Testis (tissue), 2 donors: Measurements from ENCODE around the gene PLBD2.

Source experiments
- POLR2A ChIP-seq: fragments of 450-650 bp; IDR thresholded peaks from one replicate; pipeline ENCODE4 v1.6.1; 2017; ENCODE audit warnings: antibody characterized with exemption, mild to moderate bottlenecking, moderate library complexity
- TF ChIP-seq, protein P1 (sequence below), 3 experiments: fragments of 450-650 bp in 2 of 3; fragments of 200-600 bp in 1 of 3; sonication (generic) in 1 of 3; IDR thresholded peaks; one replicate each; pipeline ENCODE4 v1.5.1; 2016 to 2019; ENCODE audit warnings: antibody characterized with exemption in 3 of 3, mild to moderate bottlenecking in 2 of 3, moderate library complexity in 1 of 3

DNA sequence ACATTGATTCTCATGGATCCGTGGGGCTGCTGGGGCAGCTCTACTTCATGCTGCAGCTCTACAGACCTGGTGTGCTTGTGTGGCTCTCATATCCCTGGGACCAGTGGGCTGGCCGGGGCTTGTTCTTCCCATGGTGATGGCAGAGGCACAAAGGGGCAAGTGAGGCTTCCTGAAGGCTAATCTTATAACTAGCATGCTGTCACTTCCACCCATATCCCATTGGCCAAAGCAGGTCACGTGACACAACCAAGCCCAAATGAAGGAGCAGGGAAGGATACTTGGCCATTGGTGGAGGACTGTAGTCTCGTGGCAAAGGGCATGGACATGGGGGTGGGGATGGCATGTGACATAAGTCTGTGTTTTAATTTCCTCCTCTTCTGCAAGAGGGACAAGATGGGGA lies 9.9 kb downstream of the PLBD2 start:
- TF ChIP-seq, protein P1, sequence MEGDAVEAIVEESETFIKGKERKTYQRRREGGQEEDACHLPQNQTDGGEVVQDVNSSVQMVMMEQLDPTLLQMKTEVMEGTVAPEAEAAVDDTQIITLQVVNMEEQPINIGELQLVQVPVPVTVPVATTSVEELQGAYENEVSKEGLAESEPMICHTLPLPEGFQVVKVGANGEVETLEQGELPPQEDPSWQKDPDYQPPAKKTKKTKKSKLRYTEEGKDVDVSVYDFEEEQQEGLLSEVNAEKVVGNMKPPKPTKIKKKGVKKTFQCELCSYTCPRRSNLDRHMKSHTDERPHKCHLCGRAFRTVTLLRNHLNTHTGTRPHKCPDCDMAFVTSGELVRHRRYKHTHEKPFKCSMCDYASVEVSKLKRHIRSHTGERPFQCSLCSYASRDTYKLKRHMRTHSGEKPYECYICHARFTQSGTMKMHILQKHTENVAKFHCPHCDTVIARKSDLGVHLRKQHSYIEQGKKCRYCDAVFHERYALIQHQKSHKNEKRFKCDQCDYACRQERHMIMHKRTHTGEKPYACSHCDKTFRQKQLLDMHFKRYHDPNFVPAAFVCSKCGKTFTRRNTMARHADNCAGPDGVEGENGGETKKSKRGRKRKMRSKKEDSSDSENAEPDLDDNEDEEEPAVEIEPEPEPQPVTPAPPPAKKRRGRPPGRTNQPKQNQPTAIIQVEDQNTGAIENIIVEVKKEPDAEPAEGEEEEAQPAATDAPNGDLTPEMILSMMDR (IDR thresholded peaks at IDR 0.05) = no peak
- TF ChIP-seq POLR2A = no peak
